Left renal pelvis (tissue), 4 donors: ENCODE results near the gene LMBR1. TPM values are rescaled to one million over a fixed set of nuclear protein-coding genes. Genes with fewer than 3 reads are reported as not detected.
"Not testable (repeated sequence)": the region's sequence is repeated elsewhere in the genome, so short reads cannot be mapped to it uniquely, and the experiment has no call there.

Experiments
- DNase-seq, 4 donors: peaks; one replicate each; pipeline ENCODE4 v3.0.0-alpha.2; 2013; ENCODE audit warnings: low read depth in 4 of 4, low spot score in 3 of 4
- polyA plus RNA-seq, 4 donors: library from polyadenylated mRNA; unstranded; fragments of 120-200 nt; gene quantifications; one replicate each; pipeline ENCODE4 v1.2.1, GENCODE V29; 2013; ENCODE audit not compliant: insufficient read length in 4 of 4

LMBR1 gene
- polyA plus RNA-seq, 4 donors = 39.0 to 53.7 (median 47.3) TPM

DNA sequence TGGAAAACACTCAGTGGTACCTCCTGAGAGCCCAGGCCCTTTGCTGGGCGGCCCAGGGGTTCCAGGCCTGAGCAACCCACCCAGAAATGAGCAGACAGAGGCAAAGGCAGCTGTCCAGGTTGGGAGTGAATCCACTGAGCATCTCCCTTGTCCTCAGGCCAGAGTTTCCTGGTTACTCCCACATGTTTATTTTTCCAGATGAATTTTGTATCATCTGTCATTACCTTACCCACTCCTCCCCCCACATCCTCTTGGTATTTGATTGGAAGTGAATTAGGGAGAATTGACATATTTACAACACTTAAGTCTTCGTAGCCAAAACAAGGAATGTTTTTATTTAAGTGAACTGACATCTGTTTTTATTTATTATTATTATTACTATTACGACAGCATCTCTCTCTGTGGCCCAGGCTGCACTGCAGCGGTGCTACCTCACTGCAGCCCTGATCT, 13.2 kb upstream of the LMBR1 start:
- DNase-seq = no peak

DNA sequence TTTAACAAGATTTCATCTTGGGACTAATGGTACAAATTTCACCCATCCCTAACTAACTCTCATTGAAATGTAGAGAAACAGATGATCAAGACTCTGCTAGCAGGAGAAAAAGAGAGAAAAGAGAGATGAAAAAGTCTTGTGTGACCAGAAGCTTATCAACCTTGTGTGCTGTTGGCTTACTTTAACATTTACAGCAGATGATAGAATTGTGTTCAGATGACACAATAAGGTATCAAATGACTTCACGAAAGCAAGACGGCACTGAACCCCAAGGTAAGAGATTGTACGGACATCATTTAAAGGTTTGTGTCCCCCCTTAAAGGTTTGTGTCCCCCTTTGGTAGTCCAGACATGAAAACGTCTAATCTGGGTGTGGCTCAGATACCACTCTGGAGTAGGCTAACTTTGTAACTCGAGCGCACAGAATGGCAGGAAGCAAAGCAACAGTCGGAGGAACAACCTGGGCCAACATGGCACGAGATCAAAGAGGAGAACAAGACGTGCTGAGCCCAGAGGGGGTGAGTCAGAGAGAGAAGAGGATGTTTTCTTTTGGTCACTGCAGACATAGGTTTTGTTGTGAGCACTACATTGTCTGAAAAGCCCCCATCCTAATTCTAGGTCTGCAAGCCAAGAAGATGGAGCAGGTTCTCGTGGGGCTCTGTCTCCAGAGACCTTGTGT, 10.4 kb upstream of the LMBR1 start:
- DNase-seq = no peak

DNA sequence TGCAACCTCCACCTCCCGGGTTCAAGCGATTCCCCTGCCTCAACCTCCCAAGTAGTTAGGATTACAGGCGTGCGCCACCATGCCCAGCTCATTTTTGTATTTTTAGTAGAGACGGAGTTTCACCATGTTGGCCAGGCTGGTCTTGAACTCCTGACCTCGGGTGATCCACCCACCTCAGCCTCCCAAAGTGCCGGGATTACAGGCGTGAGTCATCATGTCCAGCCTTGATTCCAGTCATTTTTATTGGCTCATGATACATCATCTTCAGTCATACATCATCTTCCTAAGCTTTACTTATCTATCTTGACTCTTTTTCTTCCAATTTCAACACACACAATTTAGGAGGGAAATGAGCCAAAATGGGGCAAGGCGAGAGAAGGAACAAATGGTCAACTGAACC, 7.1 kb upstream of the LMBR1 start:
- DNase-seq = not testable (repeated sequence)

DNA sequence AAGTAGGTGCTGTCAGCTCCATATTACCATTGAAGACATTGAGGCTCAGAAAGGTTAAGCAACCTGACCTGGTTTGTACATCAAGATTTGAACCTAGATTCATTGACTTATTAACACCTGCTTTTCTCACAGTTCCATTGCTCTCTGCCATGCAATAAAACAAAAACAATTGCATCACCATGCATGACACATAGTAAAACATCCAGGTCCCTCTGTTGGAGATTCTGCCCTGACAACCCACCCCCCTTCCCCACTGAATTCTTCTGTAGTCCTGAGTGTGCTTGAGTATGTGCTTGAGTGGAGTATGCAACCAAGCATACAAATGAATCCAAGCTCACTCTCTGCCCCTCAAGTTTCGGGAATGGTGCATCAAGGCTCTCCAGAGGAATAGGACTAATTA, 6.0 kb upstream of the LMBR1 start:
- DNase-seq = no peak

DNA sequence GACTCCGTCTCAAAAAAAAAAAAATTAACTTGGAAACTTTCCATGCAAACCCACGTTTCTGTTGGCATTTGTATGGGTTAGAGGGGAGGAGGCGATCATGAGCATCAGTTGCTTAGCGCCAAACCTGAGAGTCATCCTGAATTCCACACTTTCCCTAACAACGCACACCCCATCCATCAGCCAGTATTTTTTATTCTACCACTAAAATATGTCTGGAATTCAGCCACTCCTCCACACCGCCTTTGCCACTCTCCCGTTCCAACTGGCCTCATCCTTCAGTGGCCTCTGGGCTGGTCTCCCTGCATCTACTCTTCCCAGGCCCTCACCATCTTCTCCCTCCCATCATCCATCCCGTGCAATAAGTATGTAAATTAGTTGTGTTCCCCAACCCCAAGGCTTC, 4.7 kb upstream of the LMBR1 start:
- DNase-seq = no peak

DNA sequence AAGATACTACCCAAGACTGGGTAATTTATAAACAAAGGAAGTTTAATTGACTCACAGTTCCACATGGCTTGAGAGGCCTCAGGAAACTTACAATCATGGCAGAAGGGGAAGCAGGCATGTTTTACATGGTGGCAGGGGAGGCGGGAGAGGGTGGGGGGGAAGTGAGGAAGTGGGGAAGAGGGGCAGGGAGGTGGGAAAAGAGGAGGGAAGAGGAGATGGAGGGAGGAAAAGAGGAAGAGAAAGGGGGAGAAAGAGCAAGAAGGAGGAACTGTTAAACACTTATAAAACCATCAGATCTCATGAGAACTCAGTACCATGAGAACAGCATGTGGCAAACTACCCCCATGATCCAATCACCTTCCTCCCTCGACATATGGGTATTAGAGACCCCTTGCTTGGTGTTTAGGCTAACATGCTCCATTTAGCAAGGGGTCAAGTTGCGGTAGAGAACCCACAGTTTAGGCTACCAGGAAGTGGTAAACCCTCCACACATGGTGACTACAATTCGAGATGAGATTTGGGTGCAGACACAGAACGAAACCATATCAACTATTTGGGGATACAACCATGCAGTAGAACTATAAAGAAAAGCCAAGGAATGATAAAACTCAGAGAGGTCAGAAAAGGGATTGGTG, 3.5 kb upstream of the LMBR1 start:
- DNase-seq = no peak

DNA sequence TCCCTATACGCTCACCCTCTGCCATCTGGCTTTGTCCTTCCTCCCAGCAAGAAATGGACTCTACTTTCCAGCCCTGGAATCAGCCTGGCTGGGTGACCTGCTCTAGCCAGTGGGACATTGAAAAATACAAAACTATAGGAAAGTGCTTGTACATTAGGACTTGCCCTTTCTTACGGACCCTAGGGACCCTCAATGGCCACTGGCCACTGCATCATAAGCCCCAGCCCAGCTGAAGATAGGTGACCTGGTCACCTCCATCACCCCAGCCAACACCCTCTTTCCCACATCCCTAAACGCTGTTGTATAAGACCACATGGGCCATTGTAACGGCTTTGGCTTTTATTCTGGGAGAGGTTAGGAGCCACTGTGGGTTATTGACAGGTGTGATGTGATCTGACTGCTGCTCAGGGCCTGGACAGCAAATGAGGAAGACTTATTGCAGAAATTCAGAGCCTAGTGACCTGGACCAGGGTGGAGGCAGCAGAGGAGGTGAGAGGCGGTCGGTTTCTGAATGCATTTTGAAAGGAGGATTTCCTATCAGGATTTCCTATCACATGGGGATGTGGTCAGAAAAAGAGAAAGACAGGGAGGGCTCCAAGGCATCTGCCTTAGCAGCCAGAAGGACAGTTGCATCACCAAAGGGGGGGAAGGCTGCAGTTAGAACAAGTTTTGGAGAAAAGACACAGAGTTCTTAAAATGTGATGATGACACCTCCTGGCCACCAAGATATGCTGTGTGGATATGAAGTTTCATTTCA, 2.2 kb upstream of the LMBR1 start:
- no peak for DNase-seq

DNA sequence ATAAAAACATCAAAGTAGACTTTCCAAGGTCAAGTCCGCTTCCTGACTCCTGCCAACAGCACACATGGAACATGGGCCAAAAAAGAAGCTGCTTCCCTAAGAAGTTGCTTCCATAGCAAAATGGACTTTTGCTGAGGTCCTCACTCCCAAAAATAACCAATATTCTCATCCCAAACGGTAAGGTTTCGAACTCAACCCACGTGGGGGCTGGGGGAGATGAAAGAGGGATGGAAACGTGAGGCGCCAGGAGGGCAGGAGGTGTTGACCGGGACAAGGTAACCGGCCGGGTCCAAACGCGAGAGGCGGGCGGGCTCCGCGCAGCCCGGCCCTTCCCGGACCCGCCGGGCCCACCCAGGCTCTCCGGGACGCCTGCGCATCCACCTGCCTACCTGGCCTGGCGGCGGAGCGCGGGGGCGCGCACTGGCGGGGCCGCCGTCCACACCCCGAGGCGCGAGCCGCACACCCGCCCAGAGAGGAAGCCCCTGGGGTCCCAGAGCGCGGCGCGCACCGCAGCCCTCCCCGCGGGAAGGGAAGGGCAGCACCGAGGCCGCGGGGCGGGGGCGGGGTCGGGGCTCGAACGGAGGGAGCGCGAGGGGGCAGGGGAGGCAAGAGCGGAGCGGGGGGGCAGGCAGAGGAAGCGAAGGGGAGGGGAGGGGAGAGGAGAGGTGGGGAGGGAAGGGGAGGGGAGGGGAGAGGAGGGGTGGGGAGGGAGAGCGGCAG, 742 bp downstream of the LMBR1 start:
- DNase-seq = peak in 1 of 4 donors; percentile 12

DNA sequence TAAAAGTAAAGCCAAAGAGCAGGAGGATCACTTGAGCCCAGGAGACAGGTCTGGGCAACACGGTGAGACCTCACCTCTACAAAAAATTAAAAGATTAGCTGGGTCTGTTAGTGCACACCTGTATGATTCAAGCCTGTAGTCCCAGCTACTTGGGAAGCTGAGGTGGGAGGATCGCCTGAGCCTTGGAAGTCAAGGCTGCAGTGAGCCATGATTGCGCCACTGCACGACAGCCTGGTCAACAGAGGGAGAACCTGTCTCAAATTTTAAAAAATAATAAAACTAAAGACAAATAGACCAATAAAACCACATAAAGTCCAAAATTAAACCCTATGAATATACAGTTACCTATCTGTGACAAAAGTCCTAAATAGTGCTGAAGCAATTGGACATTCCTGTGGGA, 3.2 kb downstream of the LMBR1 start:
- no peak for DNase-seq

DNA sequence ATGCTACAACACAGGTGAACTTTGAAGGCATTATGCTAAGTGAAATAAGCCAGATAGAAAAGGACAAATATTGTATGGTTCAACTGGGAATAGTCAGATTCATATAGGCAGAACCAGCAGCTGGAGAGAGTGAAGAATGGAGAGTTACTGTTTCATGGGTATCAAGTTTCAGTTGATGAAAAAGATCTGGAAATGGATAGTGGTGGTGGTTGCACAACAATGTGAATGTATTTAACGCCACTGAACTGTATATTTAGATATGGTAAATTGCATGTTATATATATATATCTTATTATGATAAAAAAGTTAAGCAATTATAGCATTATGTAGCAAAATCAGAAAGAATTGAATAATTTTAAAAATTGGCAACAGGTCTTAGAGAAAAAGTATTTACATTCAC, 3.9 kb downstream of the LMBR1 start:
- DNase-seq = peak in 1 of 4 donors; percentile 15

DNA sequence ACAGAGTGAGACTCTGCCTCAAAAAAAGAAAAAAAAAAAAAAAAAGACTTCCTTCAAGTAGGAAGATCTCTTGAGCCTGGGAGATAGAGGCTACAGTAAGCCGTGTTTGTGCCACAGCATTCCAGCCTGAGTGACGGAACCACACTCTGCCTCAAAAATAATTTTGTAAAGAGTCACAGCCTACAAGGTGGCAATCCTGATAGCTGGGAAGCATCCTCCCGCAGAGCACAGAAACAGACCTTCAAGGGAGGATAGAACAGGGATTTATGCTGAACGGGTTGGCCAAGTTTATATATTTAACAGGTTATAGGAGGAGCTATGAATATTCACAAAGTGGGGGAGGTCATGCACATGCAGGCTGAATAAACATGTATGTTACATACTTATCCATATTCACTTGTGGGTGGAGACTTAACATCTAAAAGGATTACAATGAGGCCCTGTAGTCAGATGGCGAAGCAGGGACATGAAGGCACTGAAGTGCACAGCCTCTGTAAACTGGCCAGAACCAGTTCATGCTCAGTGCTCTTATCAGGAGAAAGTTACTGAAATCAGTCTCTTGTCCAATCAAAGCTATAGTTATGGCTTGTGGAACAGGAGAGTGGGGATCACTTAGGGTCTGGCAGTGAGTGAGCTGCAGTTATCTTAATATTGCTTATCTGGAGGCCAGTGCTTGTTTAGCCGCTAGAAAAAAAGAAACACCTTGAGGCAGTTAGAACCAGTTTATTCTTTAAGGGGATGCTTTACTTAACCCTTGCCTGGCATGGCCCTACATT, 6.8 kb downstream of the LMBR1 start:
- DNase-seq = no peak

DNA sequence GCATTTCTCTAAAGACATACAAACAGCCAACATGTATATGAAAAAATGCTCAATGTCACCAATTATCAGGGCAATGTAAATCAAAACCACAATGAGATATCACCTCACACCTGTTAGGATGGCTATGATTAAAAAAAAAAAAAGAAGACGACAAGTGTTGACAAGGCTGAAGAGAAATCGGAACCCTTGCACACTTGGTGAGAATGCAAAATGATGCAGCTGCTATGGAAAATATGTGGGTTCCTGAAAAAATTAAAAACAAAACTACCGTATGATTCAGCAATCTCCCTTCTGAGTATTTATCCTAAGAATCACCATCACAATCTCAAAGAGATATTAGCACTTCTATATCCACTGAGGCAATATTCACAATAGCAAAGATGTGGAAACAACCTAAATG, 11.3 kb downstream of the LMBR1 start:
- DNase-seq = no peak

DNA sequence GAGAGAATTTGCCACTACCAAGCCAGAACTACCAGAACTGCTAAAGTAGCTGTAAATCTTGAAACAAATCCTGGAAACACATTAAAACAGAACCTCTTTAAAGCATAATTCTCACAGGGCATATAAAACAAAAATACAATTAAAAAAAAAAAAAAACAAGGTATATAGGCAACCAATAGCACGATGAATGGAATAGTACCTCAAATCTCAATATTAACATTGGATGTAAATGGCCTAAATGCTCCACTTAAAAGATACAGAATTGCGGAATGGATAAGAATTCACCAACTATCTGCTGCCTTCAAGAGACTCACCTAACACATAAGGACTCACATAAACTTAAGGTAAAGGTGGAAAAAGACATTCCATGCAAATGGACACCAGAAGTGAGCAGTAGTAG, 17.2 kb downstream of the LMBR1 start:
- no peak for DNase-seq

DNA sequence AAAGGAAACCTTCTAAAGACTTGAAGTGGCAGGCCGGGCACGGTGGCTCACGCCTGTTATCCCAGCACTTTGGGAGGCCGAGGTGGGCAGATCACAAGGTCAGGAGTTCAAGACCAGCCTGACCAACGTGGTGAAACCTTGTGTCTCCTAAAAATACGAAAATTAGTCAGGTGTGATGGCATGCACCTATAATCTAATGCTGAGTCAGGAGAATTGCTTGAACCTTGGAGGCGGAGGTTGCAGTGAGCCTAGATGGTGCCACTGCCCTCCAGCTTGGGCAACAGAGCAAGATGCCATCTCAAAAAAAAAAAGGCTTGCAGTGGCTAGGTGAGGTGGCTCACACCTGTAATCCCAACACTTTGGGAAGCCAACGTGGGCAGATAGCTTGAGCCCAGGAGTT, 24.6 kb downstream of the LMBR1 start:
- DNase-seq = not testable (repeated sequence)

DNA sequence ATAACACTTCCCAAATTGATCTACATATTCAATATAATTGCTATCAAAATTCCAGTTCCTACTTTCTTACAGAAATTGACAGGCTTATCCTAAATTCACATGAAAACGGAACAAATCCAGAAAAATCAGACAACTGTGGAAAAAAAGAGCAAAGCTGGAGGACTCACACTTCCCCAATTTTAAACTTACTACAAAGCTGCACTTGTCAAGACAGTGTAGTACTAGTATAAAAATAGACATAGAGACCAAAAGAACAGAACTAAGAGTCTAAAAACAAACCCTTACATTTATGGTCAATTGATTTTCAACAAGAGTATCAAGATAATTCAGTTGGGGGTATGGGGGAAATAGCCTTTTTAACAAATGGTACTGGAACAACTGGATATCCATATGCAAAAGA, 27.5 kb downstream of the LMBR1 start:
- no peak for DNase-seq

DNA sequence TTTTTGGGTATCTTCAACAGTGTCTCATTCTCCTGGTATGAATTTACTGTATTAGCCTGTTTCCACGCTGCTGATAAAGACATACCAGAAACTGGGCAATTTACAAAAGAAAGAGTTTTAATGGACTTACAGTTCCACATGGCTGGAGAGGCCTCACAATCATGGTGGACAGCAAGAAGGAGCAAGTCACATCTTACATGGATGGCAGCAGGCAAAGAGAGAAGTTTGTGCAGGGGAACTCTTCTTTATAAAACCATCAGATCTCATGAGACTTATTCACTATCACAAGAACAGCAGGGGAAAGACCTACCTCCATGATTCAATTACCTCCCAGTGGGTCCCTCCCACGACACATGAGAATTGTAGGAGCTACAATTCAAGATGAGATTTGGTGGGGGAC, 31.0 kb downstream of the LMBR1 start:
- not testable (repeated sequence) for DNase-seq

DNA sequence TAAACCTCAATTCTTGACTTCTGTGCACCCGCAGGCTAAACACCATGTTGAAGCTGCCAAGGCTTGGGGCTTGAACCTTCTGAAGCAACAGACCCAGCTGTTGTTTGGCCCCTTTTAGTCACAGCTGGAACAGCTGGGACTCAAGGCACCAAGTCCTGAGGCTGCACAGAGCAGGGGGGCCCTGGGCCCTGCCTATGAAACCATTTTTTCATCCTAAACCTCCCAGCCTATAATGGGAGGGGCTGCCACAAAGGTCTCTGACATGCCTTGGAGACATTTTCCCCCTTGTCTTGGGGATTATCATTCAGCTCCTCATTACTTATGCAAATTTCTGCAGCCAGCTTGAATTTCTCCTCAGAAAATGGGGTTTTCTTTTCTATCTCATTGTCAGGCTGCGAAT, 31.8 kb downstream of the LMBR1 start:
- DNase-seq = no peak

DNA sequence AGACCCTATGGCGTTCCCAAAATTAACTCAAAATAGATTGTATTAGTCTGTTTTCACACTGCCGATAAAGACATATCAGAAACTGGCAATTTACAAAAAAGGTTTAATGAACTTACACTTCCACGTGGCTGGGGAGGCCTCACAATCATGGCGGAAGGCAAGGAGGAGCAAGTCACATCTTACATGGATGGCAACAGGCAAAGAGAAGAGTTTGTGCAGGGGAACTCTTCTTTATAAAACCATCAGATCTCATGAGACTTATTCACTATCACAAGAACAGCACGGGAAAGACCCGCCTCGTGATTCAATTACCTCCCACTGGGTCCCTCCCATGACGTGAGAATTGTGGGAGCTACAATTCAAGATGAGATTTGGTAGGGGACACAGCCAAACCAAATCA, 32.9 kb downstream of the LMBR1 start:
- DNase-seq = not testable (repeated sequence)

DNA sequence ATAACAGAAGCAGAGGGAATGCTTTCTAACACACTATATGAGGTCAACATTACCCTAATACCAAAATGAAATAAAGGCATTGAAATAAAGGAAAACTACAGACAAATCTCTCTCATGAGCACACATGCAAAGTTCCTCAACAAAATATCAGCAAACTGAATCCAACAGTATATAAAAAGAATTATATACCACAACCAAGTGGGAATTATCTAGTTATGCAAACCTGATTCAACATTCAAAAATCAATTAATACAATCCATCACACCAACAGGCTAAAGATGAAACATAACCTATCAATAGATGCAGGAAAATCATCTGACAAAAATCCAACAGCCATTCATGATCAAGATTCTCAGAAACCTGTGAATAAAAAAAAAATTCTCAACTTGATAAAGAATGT, 34.5 kb downstream of the LMBR1 start:
- DNase-seq = no peak

DNA sequence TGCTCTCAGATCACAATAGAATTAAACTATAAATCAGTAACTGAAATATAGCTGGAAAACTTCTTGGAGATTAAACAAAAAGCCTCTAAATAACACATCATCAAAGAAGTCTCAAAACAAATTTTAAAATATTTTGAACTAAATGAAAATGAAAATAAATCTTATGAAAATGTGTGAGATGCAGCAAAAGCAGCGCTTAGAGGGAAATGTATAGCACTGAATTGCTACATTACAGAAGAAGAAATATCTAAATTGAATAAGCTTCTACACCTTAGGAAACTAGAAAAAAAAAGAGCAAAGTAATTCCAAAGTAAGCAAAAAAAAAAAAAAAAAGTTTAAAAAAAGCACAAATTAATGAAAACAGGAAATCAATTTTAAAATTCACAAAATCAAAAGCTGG, 35.2 kb downstream of the LMBR1 start:
- no peak for DNase-seq
